Breast epithelium (tissue), 4 donors: ENCODE measurements around the gene DYRK1B. TPM values are rescaled to one million over a fixed set of nuclear protein-coding genes. Genes with fewer than 3 reads are reported as not detected.
A peak's percentile ranks its signal among the peaks of the same experiment; 100 is the strongest.

ENCODE experiments used
- DNase-seq, 2 donors: peaks; one replicate each; pipeline ENCODE4 v3.0.0-alpha.2; 2019; ENCODE audit warnings: low spot score in 2 of 2
- H3K27ac ChIP-seq, 2 donors: fragments of 200-600 bp; sonication (generic) in 1 of 2; one replicate each; pipeline ENCODE4 v1.5.1; 2016 to 2019; ENCODE audit warnings: mild to moderate bottlenecking in 1 of 2
- H3K27me3 ChIP-seq, 2 donors: fragments of 200-600 bp; sonication (generic) in 1 of 2; one replicate each; pipeline versions ENCODE4 v1.5.1 to v1.6.0; 2017 to 2019; ENCODE audit warnings: control low read depth in 1 of 2, mild to moderate bottlenecking in 1 of 2
- H3K36me3 ChIP-seq: fragments of 200-600 bp; one replicate; pipeline ENCODE4 v1.5.1; 2019
- H3K4me1 ChIP-seq, 2 donors: fragments of 200-600 bp; sonication (generic); one replicate each; pipeline ENCODE4 v1.5.1; 2016 to 2019; ENCODE audit warnings: control low read depth in 1 of 2
- H3K4me3 ChIP-seq, 3 donors: fragments of 200-600 bp; sonication (generic); 1 replicate in 2 of 3; 2 replicates in 1 of 3; pipeline ENCODE4 v1.5.1; 2016 to 2019; ENCODE audit warnings: mild to moderate bottlenecking in 3 of 3, moderate library complexity in 2 of 3
- H3K9me3 ChIP-seq, 2 donors: fragments of 200-600 bp; sonication (generic) in 1 of 2; one replicate each; pipeline ENCODE4 v1.5.1; 2016 to 2019; ENCODE audit warnings: control low read depth in 1 of 2
- POLR2A ChIP-seq: fragments of 450-650 bp; IDR thresholded peaks from one replicate; pipeline ENCODE4 v1.6.1; 2016; ENCODE audit warnings: antibody characterized with exemption, mild to moderate bottlenecking, moderate library complexity
- POLR2AphosphoS5 ChIP-seq, 3 donors: sonication (generic); formaldehyde crosslinking; IDR thresholded peaks; one replicate each; pipeline ENCODE4 v1.6.1; 2017; ENCODE audit warnings: antibody characterized with exemption in 3 of 3
- intact Hi-C: fragments of 100-400 bp; cut with DNase I; formaldehyde crosslinking; loops from one replicate; pipeline ENCODE4 v1.15.1; 2023; ENCODE audit warnings: low total_unique reads
- total RNA-seq, 3 donors: library from RNA; depleted of rRNA; stranded (reverse); fragments of >200 nt; gene quantifications; one replicate each; pipeline ENCODE4 v1.1.0, GENCODE V29; 2016
- TF ChIP-seq, protein P1 (sequence below), 3 donors: fragments of 450-650 bp; IDR thresholded peaks; one replicate each; pipeline ENCODE4 v1.5.1; 2016 to 2017; ENCODE audit warnings: antibody characterized with exemption in 3 of 3, mild to moderate bottlenecking in 3 of 3, moderate library complexity in 3 of 3

Gene DYRK1B
- total RNA-seq, 3 donors from 2014 or later: 6.2 to 12.1 (median 7.0) TPM

DNA sequence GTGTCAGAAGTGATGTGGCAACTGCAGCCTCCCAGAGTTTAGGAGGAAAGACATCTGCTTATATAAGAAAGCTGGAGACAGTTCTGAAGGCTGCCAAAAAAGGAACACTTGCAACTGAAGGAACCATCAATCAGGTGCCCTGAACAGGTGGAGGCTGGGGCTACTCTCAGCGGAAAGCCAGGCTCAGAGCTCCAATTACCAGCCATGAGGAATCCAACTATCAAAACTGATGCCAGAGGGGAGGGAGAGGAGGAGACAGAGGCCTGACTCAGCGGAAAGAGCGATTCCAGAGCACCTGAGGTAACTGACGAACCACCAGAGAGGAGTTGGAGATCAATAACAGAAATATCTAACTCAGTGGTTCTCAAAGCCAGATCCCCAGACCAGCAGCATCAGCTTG lies 31.0 kb downstream of the DYRK1B start:
- TF ChIP-seq POLR2AphosphoS5 (IDR thresholded peaks at IDR 0.05) (no peak), POLR2A (no peak)
- TF ChIP-seq, protein P1, sequence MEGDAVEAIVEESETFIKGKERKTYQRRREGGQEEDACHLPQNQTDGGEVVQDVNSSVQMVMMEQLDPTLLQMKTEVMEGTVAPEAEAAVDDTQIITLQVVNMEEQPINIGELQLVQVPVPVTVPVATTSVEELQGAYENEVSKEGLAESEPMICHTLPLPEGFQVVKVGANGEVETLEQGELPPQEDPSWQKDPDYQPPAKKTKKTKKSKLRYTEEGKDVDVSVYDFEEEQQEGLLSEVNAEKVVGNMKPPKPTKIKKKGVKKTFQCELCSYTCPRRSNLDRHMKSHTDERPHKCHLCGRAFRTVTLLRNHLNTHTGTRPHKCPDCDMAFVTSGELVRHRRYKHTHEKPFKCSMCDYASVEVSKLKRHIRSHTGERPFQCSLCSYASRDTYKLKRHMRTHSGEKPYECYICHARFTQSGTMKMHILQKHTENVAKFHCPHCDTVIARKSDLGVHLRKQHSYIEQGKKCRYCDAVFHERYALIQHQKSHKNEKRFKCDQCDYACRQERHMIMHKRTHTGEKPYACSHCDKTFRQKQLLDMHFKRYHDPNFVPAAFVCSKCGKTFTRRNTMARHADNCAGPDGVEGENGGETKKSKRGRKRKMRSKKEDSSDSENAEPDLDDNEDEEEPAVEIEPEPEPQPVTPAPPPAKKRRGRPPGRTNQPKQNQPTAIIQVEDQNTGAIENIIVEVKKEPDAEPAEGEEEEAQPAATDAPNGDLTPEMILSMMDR (IDR thresholded peaks at IDR 0.05): no peak

GRCh38 chr19:39797083-39797482 lies 36.9 kb downstream of the DYRK1B start:
- Histone ChIP-seq H3K27ac (no peak overlapping the region), H3K4me1 (no peaks in the 10 kb centered on the region), H3K36me3 (no peaks in the 10 kb centered on the region), H3K4me3 (no peak overlapping the region), H3K9me3 (no peaks in the 10 kb centered on the region), H3K27me3 (peaks cover 0 to 4% of the 10 kb centered on the region in 2 donors)
- intact Hi-C loops: no loop called here
- no peak for TF ChIP-seq POLR2AphosphoS5 (IDR thresholded peaks at IDR 0.05)
- TF ChIP-seq POLR2A: no peak
- TF ChIP-seq, protein P1 (IDR thresholded peaks at IDR 0.05): no peak
- DNase-seq: no peak

More for the DNA sequence above, 31.0 kb downstream of the DYRK1B start:
- no peaks in the 10 kb centered on the region for H3K4me1 ChIP-seq
- peaks cover 0 to 6% of the 10 kb centered on the region in 2 donors for H3K27me3 ChIP-seq
- no peak for DNase-seq
- intact Hi-C loops: no loop called here
- H3K4me3 ChIP-seq: no peak overlapping the region
- H3K36me3 ChIP-seq: no peaks in the 10 kb centered on the region
- H3K9me3 ChIP-seq: no peaks in the 10 kb centered on the region
- no peak overlapping the region for H3K27ac ChIP-seq

DNA sequence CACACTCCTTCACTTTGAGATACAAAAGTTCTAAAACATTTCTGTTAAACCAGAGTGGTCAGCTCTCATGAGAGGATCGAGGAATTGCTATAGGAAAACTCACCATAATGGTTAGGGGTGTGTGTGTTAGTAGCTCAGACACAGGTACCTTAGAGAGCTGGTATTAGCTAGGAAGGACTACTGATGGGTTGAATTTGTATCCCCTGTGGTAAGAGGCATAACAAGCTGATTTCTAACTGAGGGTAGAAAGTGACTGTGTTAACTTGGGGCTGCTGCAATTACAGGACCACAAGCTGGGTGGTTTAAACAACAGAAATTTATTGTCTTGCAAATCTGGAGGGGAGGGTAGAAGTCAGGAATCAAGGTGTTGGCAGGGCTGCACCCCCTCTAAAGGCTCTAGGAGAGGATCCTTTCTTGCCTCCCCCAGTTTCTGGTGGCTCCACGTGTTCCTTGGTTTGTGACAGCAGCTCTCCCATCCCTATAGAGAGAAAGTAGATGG lies 37.9 kb downstream of the DYRK1B start:
- H3K27ac ChIP-seq: no peak overlapping the region
- no peaks in the 10 kb centered on the region for H3K36me3 ChIP-seq
- intact Hi-C loops: no loop called here
- no peak overlapping the region for H3K4me3 ChIP-seq
- H3K27me3 ChIP-seq: peaks cover 0 to 4% of the 10 kb centered on the region in 2 donors
- DNase-seq: no peak
- TF ChIP-seq, protein P1 (IDR thresholded peaks at IDR 0.05): no peak
- TF ChIP-seq POLR2AphosphoS5 (IDR thresholded peaks at IDR 0.05): no peak
- no peak for TF ChIP-seq POLR2A
- no peaks in the 10 kb centered on the region for H3K4me1 ChIP-seq
- no peaks in the 10 kb centered on the region for H3K9me3 ChIP-seq

GRCh38 chr19:39795001-39795400 lies 39.0 kb downstream of the DYRK1B start:
- TF ChIP-seq POLR2A (no peak), POLR2AphosphoS5 (IDR thresholded peaks at IDR 0.05) (no peak)
- TF ChIP-seq, protein P1 (IDR thresholded peaks at IDR 0.05): no peak
- H3K4me1 ChIP-seq: no peaks in the 10 kb centered on the region
- no peak for DNase-seq
- H3K4me3 ChIP-seq: no peak overlapping the region
- intact Hi-C loops: no loop called here
- no peaks in the 10 kb centered on the region for H3K36me3 ChIP-seq
- peaks cover 0 to 4% of the 10 kb centered on the region in 2 donors for H3K27me3 ChIP-seq
- H3K9me3 ChIP-seq: no peaks in the 10 kb centered on the region
- no peak overlapping the region for H3K27ac ChIP-seq

DNA sequence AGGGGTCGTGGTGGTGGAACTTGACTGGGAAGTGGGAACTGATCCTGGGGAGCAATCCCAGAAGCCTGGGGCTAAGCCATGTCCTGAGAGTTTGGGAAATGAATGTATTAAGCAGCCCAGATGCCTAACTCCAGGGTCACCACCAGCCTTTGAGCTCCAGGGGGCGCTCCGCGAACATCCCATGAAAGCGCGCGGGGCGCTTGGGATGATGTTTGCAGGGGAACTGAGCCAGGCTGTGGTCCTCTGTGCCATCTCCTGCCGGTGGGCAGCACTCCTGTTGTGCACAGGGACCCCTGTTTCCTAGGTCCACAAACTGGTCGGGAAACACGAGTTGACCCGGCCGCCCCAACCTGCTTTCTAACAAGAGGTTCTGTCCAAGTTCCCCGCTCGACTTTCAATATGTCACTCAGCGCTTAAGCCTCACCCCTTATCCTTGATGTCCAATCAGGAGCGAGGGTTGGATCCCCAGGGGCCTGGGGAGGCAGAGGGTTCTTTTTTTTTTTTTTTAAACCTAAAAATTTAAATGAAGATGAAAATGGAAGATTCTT lies 40.9 kb downstream of the DYRK1B start:
- peak overlapping the region; percentile 31 to 61 (median 49) for H3K4me3 ChIP-seq
- no peak overlapping the region for H3K27ac ChIP-seq
- peaks cover 0 to 7% of the 10 kb centered on the region in 2 donors for H3K9me3 ChIP-seq
- TF ChIP-seq POLR2A (no peak), POLR2AphosphoS5 (IDR thresholded peaks at IDR 0.05) (peak in 1 of 3 donors; percentile 12)
- TF ChIP-seq, protein P1 (IDR thresholded peaks at IDR 0.05): peak; percentile 50 to 90 (median 80)
- H3K4me1 ChIP-seq: no peaks in the 10 kb centered on the region
- H3K27me3 ChIP-seq: peaks cover 0 to 4% of the 10 kb centered on the region in 2 donors
- no peaks in the 10 kb centered on the region for H3K36me3 ChIP-seq
- peak; percentile 44 to 69 for DNase-seq
- intact Hi-C loops: no loop called here
